ENCODE results near the gene WDR6. TPM values are rescaled to one million over a fixed set of nuclear protein-coding genes. Genes with fewer than 3 reads are reported as not detected.

WDR6 gene
- total RNA-seq, 1 experiment from 2014 or later, result 112 TPM

DNA sequence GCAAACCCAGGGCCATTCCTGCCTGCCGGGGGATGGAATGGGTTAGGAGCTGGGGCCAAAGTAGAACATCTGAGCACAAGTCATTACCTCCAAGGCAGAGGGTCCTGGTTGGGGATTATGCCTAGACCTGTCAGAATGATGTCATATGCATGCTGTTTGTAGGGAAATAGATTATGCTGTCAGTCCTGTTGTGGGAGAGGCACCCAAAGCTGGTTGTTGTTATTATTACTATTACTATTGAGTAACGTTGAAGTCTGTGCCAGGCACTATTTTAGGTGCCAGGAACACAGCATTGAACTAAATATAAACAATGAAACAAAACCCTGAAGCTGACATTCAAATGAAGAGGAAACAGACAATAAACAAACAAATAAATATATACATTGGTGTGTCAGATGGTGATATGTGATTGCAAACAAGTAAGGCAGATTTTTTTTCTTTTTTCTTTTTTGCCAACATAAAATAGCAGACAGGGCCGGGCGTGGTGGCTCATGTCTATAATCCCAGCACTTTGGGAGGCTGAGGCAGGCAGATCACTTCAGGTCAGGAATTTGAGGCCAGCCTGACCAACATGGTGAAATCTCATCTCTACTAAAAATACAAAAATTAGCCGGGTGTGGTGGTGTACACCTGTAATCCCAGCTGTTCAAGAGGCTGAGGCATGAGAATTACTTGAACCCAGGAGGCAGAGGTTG is 15.2 kb upstream of the WDR6 start:
- no peak for TF ChIP-seq CTCF (IDR thresholded peaks at IDR 0.05; ENCODE audit: unreplicated experiment)
- BruUV-seq (replicated peaks), result TSS peak; percentile 23
- peak overlapping the region; percentile 89 for H3K4me3 Mint-ChIP-seq (ENCODE audit: unreplicated experiment)
- H3K27me3 Mint-ChIP-seq (ENCODE audit: insufficient read depth, unreplicated experiment), result no peaks in the 10 kb centered on the region
- H3K27ac Mint-ChIP-seq (ENCODE audit: low read depth, unreplicated experiment), result no peak overlapping the region
- peaks cover 8% of the 10 kb centered on the region for H3K36me3 Mint-ChIP-seq (ENCODE audit: insufficient read depth, unreplicated experiment)
- H3K4me1 Mint-ChIP-seq (ENCODE audit: insufficient read depth, unreplicated experiment), result peaks cover 29% of the 10 kb centered on the region
- H3K9me3 Mint-ChIP-seq (ENCODE audit: unreplicated experiment), result no peaks in the 10 kb centered on the region
- CTCF ChIA-PET, result interaction anchor here (0.8 to 1.3 kb wide), 4 partner anchors 13 to 458 kb away, joined by 3 to 6 read pairs (median 4); partner anchors contain the start of gene NDUFAF3
- intact Hi-C loops (cut with micrococcal nuclease), result no loop called here
- no peak for DNase-seq (ENCODE audit: unreplicated experiment)
- POLR2A ChIA-PET, result interaction anchor here (0.8 to 7.4 kb wide), 7 partner anchors 13 to 101 kb away, joined by 3 to 131 read pairs (median 5); partner anchors contain the start of genes DALRD3, IMPDH2, NDUFAF3 and WDR6

GRCh38 chr3:48993834-48994233 is 13.4 kb upstream of the WDR6 start:
- no TSS peak for BruUV-seq (replicated peaks)
- Mint-ChIP-seq H3K36me3 (ENCODE audit: insufficient read depth, unreplicated experiment) (peaks cover 9% of the 10 kb centered on the region), H3K27ac (ENCODE audit: low read depth, unreplicated experiment) (no peak overlapping the region), H3K4me3 (ENCODE audit: unreplicated experiment) (no peak overlapping the region), H3K9me3 (ENCODE audit: unreplicated experiment) (no peaks in the 10 kb centered on the region), H3K27me3 (ENCODE audit: insufficient read depth, unreplicated experiment) (no peaks in the 10 kb centered on the region), H3K4me1 (ENCODE audit: insufficient read depth, unreplicated experiment) (peaks cover 22% of the 10 kb centered on the region)
- ChIA-PET CTCF (no interaction called here), POLR2A (interaction anchor here (1.2 to 7.4 kb wide), 3 partner anchors 13 to 26 kb away, joined by 4 to 131 read pairs (median 33); partner anchors contain the start of genes DALRD3, NDUFAF3 and WDR6)
- no peak for DNase-seq (ENCODE audit: unreplicated experiment)
- TF ChIP-seq CTCF (IDR thresholded peaks at IDR 0.05; ENCODE audit: unreplicated experiment), result no peak
- intact Hi-C loops (cut with micrococcal nuclease), result no loop called here

DNA sequence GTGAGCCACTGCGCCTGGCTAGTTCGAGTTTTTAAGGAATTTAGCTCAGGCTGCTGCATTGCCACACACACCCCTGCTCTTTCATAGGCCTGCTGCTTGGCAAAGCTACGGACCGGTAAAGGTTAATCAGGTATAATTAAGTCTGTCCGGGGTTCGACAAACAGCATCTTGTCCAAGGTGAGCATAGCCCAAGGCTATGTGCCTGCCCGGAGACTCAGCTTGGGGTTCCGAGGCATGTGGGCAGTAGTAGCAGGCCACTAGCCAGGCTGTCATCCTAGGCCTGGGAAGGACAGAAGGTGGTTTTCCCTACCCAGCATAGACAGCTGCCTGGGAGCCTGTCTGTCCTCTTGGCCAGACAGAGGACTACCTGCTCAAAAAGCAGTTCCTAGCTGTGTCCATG is 10.6 kb upstream of the WDR6 start:
- peaks cover 14% of the 10 kb centered on the region for H3K36me3 Mint-ChIP-seq (ENCODE audit: insufficient read depth, unreplicated experiment)
- H3K27me3 Mint-ChIP-seq (ENCODE audit: insufficient read depth, unreplicated experiment), result no peaks in the 10 kb centered on the region
- peaks cover 4% of the 10 kb centered on the region for H3K4me1 Mint-ChIP-seq (ENCODE audit: insufficient read depth, unreplicated experiment)
- H3K27ac Mint-ChIP-seq (ENCODE audit: low read depth, unreplicated experiment), result no peak overlapping the region
- H3K4me3 Mint-ChIP-seq (ENCODE audit: unreplicated experiment), result no peak overlapping the region
- ChIA-PET POLR2A (interaction anchor here (0.9 to 2.6 kb wide), 2 partner anchors 11 to 20 kb away, joined by 3 to 12 read pairs; partner anchors contain the start of gene WDR6), CTCF (interaction anchor here (1.9 kb wide), 1 partner anchor 10 kb away, joined by 12 read pairs; no protein-coding TSS in a partner anchor)
- no peak for DNase-seq (ENCODE audit: unreplicated experiment)
- BruUV-seq (replicated peaks), result no TSS peak
- no peak for TF ChIP-seq CTCF (IDR thresholded peaks at IDR 0.05; ENCODE audit: unreplicated experiment)
- no peaks in the 10 kb centered on the region for H3K9me3 Mint-ChIP-seq (ENCODE audit: unreplicated experiment)
- intact Hi-C loops (cut with micrococcal nuclease), result no loop called here

DNA sequence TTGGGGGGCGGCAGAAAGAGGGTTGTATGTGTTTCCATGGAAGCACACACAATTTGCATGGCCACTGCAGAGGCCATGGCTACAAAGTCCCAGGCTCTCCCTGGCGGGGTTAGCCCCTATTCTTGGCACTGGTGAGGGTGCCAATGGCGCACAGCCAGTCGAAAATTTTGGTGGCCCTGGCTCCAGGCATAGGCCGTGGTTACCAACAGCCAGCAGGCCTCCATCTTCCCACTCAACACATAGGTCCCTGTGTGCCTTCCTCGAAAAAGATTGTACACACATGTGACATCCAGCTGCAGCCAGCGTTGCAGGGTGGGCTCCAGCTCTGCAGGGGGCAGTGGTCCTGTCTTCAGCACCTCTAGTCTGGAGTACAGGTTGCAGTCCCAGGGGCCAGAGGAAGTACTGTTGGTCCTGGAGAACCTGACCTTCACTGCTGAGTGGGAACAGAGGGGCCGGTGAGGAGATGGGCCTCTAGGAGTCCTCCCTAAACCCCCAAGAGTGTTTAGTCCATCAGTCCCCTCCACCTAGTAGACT is 10.0 kb upstream of the WDR6 start:
- POLR2A ChIA-PET, result interaction anchor here (0.9 to 2.6 kb wide), 2 partner anchors 10 to 20 kb away, joined by 3 to 12 read pairs; partner anchors contain the start of gene WDR6
- no peak for TF ChIP-seq CTCF (IDR thresholded peaks at IDR 0.05; ENCODE audit: unreplicated experiment)
- CTCF ChIA-PET, result interaction anchor here (1.9 kb wide), 1 partner anchor 10 kb away, joined by 12 read pairs; no protein-coding TSS in a partner anchor
- no peak overlapping the region for H3K27ac Mint-ChIP-seq (ENCODE audit: low read depth, unreplicated experiment)
- H3K9me3 Mint-ChIP-seq (ENCODE audit: unreplicated experiment), result no peaks in the 10 kb centered on the region
- H3K36me3 Mint-ChIP-seq (ENCODE audit: insufficient read depth, unreplicated experiment), result peaks cover 14% of the 10 kb centered on the region
- no peaks in the 10 kb centered on the region for H3K4me1 Mint-ChIP-seq (ENCODE audit: insufficient read depth, unreplicated experiment)
- no peak for DNase-seq (ENCODE audit: unreplicated experiment)
- no peak overlapping the region for H3K4me3 Mint-ChIP-seq (ENCODE audit: unreplicated experiment)
- no peaks in the 10 kb centered on the region for H3K27me3 Mint-ChIP-seq (ENCODE audit: insufficient read depth, unreplicated experiment)
- BruUV-seq (replicated peaks), result no TSS peak
- intact Hi-C loops (cut with micrococcal nuclease), result no loop called here
